Mammary microvascular endothelial cell (primary cell): Measurements from ENCODE around the gene MT4. TPM values are rescaled to one million over a fixed set of nuclear protein-coding genes. Genes with fewer than 3 reads are reported as not detected.

Experiments used
- total RNA-seq: library from RNA; depleted of rRNA; stranded (reverse); fragments of >200 nt; gene quantifications from 2 replicates; pipeline ENCODE4 v1.2.3, GENCODE V29; 2015

The MT4 gene
- not detected in 2 replicates for total RNA-seq

DNA sequence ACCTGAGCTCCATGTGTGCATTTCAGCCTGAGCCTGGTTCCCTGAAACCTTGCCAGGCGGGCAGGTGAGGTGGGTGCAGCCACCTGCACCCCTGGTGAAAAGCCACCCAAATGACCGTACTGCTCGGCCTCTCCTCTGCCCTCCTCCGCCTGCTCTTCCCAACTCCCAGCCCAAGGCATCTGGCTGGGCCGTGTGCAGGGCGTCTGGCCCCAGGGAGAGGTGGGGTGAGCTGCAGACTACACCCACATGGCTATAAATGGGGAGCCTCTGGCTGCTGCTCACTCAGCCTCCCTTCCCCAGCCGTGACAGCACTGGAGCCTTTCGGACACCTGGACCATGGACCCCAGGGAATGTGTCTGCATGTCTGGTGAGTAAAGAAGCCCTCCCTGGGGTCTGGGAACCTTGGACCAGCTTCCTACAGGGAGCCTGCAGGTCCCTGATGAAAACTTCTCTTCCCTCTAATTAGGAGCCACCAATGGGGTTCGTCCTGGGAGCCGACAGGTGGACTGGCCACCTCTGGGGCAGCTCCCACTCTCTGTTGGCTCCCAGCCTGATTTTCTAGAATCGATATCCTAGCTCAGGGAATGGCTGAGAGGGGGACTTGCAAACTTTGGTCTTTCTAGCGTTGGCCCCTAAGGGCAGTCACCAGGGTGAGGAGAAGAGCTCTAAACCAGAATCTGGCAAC lies at the start of gene MT4:
MT4 (plus strand) TSS at position 281 of the 685 bp plus-strand sequence; CDS start at position 337, 56 bp downstream.

DNA sequence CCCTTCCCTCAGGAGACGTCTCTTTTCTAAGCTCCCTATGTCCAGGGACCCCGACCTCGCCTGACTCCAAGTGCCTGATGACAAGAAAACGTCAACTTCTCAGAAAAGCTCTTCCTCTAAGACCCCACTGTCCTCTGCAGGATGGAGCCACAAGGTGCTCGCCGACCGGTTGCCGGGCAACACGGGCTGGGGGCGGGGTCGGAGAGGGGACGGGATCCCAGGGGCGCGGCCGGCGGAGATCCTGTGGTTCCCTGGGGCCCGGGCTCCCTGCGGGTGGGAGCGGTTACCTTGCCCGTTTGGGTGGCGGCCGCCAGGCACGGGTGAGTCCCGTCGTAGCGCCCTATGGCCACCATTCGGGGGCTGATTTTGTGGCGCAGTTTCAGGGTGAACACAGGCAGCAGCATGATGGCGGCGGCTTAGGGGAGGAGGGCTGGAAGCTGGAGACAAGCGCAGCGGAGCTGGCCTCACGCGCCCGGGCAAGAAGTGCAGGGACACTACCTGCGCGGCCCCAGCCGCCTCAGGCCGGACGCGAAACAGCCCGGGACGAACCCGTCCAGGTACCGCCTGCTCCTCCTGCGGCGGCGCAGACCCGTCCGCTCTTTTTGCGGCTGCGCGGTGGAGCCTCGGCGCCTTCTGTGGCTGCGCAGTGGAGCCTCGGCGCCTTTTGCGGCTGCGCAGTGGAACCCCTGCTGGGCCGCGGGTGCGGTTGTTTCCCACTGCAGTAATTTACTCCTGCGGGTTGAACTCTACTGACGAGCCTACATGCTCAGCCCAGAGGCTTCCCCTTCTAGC lies 45.2 kb upstream of the MT4 start, which contains the start of gene BBS2:
BBS2 (minus strand) TSS at position 566 of the 792 bp plus-strand sequence; CDS start at position 404, 162 bp downstream.

DNA sequence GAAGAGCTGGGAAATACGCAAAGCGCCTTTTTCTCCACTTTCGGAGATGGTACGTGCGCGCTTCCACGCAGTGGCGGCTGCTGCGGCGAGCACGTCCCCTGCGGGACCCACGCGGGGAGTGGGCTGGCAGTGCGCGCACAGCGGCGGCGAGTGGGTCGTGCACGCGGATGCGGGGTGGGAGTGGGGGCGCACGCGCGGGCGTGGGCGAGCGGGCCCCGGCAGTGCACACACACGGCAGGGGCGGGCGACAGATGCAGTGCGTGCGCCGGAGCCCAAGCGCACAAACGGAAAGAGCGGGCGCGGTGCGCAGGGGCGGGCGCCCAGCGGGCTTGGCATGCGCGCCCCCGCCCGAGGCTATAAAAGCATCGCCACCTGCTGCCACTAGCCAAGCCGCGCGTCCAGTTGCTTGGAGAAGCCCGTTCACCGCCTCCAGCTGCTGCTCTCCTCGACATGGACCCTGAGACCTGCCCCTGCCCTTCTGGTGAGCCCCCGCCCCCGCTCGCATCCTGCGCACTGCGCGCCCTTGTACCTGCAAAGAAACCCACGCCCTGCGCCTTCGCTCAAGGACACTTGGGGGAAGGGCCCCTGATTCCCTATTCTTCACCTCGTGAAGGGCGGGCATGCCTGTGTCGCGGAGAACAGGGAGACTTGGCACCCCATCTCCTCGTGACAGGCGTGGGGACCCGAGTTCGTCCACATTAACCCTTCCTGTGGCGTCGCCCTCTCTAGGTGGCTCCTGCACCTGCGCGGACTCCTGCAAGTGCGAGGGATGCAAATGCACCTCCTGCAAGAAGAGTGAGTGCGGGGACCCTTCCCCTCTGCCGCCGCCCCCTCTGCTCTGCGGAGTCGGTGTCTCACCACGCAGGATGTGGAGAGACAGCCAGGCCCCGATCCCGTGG lies 24.5 kb downstream of the MT4 start, which contains the start of gene MT3:
MT3 (plus strand) TSS at position 388 of the 899 bp plus-strand sequence; CDS start at position 451, 63 bp downstream.

DNA sequence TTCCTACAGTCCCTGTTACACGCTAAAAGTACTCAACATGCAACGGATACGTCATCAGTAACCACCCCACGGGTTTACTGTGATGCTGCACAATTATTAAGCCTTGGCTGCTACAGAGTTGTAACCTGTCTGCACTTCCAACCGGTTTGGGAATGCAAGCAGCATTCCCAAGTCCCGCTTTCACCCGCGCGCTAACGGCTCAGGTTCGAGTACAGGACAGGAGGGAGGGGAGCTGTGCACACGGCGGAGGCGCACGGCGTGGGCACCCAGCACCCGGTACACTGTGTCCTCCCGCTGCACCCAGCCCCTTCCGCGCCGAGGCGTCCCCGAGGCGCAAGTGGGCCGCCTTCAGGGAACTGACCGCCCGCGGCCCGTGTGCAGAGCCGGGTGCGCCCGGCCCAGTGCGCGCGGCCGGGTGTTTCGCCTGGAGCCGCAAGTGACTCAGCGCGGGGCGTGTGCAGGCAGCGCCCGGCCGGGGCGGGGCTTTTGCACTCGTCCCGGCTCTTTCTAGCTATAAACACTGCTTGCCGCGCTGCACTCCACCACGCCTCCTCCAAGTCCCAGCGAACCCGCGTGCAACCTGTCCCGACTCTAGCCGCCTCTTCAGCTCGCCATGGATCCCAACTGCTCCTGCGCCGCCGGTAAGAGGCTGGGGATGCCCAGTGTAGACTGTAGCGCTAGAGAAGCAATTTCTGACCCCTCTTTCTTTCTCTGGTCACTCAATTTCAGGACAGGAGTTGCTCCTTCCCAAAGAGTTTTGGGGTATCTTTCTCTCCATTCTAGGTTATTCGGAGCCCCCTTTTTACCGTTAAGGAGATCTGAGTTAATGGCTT lies 43.4 kb downstream of the MT4 start, which contains the start of gene MT2A:
MT2A (plus strand) TSS at position 542 of the 833 bp plus-strand sequence; CDS start at position 614, 72 bp downstream.

Other genes with a start within 250 kb of the MT4 start
- gene AMFR, start 139.5 kb upstream of the MT4 start, total RNA-seq: 101 and 102 TPM in 2 replicates
- 64.6 and 65.8 TPM in 2 replicates for gene NUDT21, start 113.7 kb upstream of the MT4 start, total RNA-seq
- 51.6 and 54.3 TPM in 2 replicates for gene OGFOD1, start 113.5 kb upstream of the MT4 start, total RNA-seq
- 27.1 and 31.3 TPM in 2 replicates for gene BBS2, start 45.0 kb upstream of the MT4 start, total RNA-seq
- gene MT3, start 24.5 kb downstream of the MT4 start, total RNA-seq: not detected in 2 replicates
- 575 and 702 TPM in 2 replicates for gene MT2A, start 43.5 kb downstream of the MT4 start, total RNA-seq
- 230 and 306 TPM in 2 replicates for gene MT1E, start 60.7 kb downstream of the MT4 start, total RNA-seq
- 4.3 and 13.9 TPM in 2 replicates for gene MT1M, start 67.6 kb downstream of the MT4 start, total RNA-seq
- 14.0 and 20.5 TPM in 2 replicates for gene MT1A, start 73.6 kb downstream of the MT4 start, total RNA-seq
- not detected in 2 replicates for gene MT1B, start 86.8 kb downstream of the MT4 start, total RNA-seq
- gene MT1F, start 92.9 kb downstream of the MT4 start, total RNA-seq: 2.0 and 2.9 TPM in 2 replicates
- 0.60 TPM in 1 of 2 replicates, not detected in the other for gene MT1G, start 103.0 kb downstream of the MT4 start, total RNA-seq
- gene MT1H, start 104.7 kb downstream of the MT4 start, total RNA-seq: not detected in 2 replicates
- 22.9 and 26.2 TPM in 2 replicates for gene MT1X, start 117.4 kb downstream of the MT4 start, total RNA-seq
- gene NUP93, start 165.1 kb downstream of the MT4 start, total RNA-seq: 86.7 and 90.3 TPM in 2 replicates